Breast epithelium (tissue), 3 donors: ENCODE results near the gene LIPC.

Experiments used
- POLR2A ChIP-seq: fragments of 450-650 bp; IDR thresholded peaks from one replicate; pipeline ENCODE4 v1.6.1; 2016; ENCODE audit warnings: antibody characterized with exemption, mild to moderate bottlenecking, moderate library complexity
- TF ChIP-seq, protein P1 (sequence below), 3 donors: fragments of 450-650 bp; IDR thresholded peaks; one replicate each; pipeline ENCODE4 v1.5.1; 2016 to 2017; ENCODE audit warnings: antibody characterized with exemption in 3 of 3, mild to moderate bottlenecking in 3 of 3, moderate library complexity in 3 of 3

DNA sequence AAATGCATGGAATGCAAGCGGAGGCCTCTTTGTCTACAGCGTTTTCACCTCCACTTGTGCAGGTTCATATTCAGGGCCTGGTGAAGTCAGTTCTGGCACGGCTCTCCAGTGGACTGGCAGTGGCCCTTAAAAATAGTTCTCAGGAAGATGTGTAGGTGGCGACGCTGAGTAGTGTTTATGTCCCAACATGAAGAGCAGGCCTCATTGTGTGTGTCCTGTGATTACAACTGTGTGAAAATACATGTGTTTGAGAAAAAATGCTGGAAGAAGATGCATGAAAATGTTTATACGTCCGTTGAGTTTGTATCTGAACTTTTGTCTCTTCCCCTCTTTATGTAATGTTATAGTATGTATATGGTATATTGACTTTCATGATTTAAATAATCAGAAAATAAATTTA, 7.2 kb downstream of the LIPC start:
- TF ChIP-seq POLR2A = no peak
- TF ChIP-seq, protein P1, sequence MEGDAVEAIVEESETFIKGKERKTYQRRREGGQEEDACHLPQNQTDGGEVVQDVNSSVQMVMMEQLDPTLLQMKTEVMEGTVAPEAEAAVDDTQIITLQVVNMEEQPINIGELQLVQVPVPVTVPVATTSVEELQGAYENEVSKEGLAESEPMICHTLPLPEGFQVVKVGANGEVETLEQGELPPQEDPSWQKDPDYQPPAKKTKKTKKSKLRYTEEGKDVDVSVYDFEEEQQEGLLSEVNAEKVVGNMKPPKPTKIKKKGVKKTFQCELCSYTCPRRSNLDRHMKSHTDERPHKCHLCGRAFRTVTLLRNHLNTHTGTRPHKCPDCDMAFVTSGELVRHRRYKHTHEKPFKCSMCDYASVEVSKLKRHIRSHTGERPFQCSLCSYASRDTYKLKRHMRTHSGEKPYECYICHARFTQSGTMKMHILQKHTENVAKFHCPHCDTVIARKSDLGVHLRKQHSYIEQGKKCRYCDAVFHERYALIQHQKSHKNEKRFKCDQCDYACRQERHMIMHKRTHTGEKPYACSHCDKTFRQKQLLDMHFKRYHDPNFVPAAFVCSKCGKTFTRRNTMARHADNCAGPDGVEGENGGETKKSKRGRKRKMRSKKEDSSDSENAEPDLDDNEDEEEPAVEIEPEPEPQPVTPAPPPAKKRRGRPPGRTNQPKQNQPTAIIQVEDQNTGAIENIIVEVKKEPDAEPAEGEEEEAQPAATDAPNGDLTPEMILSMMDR (IDR thresholded peaks at IDR 0.05) = peak in 1 of 3 donors; percentile 22
